A375 (cell line): ENCODE data around the gene SPRY2. TPM values are rescaled to one million over a fixed set of nuclear protein-coding genes. Genes with fewer than 3 reads are reported as not detected.

Experiments
- small RNA-seq: library from RNA; depleted of rRNA; stranded (forward); fragments of <200 nt; gene quantifications from one replicate; pipeline ENCODE3, GENCODE V24; 2014
- total RNA-seq: library from RNA; depleted of rRNA; stranded (reverse); fragments of >200 nt; shearing (Covaris generic); gene quantifications from 2 replicates; pipeline ENCODE4 v1.2.3, GENCODE V29; 2014; rRNA removed

Gene SPRY2
- 123 and 124 TPM in 2 replicates for total RNA-seq

GRCh38 chr13:80341101-80341755 lies at the start of gene SPRY2:
SPRY2 (minus strand) TSS chr13:80341126; CDS start chr13:80337705, 3,421 bp downstream.

Small RNA genes lying within 50 kb of the gene (small RNA-seq; reads per million reads assigned to genes)
- gene RNU6-61P = not detected
